Naive thymus-derived CD8-positive, alpha-beta T cell (primary cell): Measurements from ENCODE around the gene TRIP4. TPM values are rescaled to one million over a fixed set of nuclear protein-coding genes. Genes with fewer than 3 reads are reported as not detected.
"Not testable (repeated sequence)": the region's sequence is repeated elsewhere in the genome, so short reads cannot be mapped to it uniquely, and the experiment has no call there.

ENCODE experiments used
- ATAC-seq, 2 donors: fragments of 150-1000 bp; cut with Tn5 transposase in 1 of 2; sonication (Bioruptor Pico), chemical (Tn5 transposase) in 1 of 2; 1 replicate in 1 of 2; 2 replicates in 1 of 2; pipeline ENCODE4 v1.10.0; 2021; ENCODE audit warnings: mild to moderate bottlenecking in 2 of 2, moderate library complexity in 2 of 2
- POLR2A ChIA-PET: fragments of 350-600 bp; sonication (Branson Sonifier 250); formaldehyde crosslinking; loops from one replicate; lab custom pipeline; 2021; ENCODE audit warnings: antibody characterized with exemption; lab: Charles Lee
- DNase-seq, 10 donors: peaks; one replicate each; pipeline versions ENCODE4 v3.0.0 to v3.0.0-alpha.2; 2020 to 2022
- H3K27ac Mint-ChIP-seq, 10 donors: one replicate each; pipeline ENCODE4 v1.8.0; 2020 to 2022; ENCODE audit warnings: mild to moderate bottlenecking in 10 of 10, mixed read lengths in 10 of 10, moderate library complexity in 4 of 10, inconsistent platforms in 1 of 10
- H3K27me3 Mint-ChIP-seq, 5 donors: one replicate each; pipeline ENCODE4 v1.8.0; 2021 to 2022; ENCODE audit warnings: mixed read lengths in 5 of 5
- H3K36me3 Mint-ChIP-seq, 3 donors: one replicate each; pipeline ENCODE4 v1.8.0; 2020 to 2022; ENCODE audit warnings: mixed read lengths in 3 of 3, mild to moderate bottlenecking in 2 of 3, inconsistent platforms in 1 of 3
- H3K4me1 Mint-ChIP-seq, 4 donors: one replicate each; pipeline ENCODE4 v1.8.0; 2021 to 2022; ENCODE audit warnings: mixed read lengths in 4 of 4
- H3K4me3 Mint-ChIP-seq, 10 donors: one replicate each; pipeline ENCODE4 v1.8.0; 2020 to 2022; ENCODE audit warnings: mild to moderate bottlenecking in 10 of 10, mixed read lengths in 10 of 10, moderate library complexity in 6 of 10, inconsistent platforms in 1 of 10
- H3K9me3 Mint-ChIP-seq, 9 donors: one replicate each; pipeline ENCODE4 v1.8.0; 2020 to 2022; ENCODE audit warnings: mixed read lengths in 9 of 9, mild to moderate bottlenecking in 3 of 9, inconsistent platforms in 1 of 9, moderate library complexity in 1 of 9
- polyA plus RNA-seq, 3 donors: library from polyadenylated mRNA; unstranded; fragments of 300-500 nt; fragmentation: Illumina TruSeq; gene quantifications; one replicate each; pipeline ENCODE4 v1.2.3, GENCODE V29; 2021
- total RNA-seq, 8 experiments: library from RNA in 2 of 8; stranded (reverse) in 2 of 8; gene quantifications; one replicate each; pipeline ENCODE4 v1.2.3 and lab custom pipeline; 2021 to 2026

Gene TRIP4
- total RNA-seq (10 to 100 TPM; 25.8 to 27.2 TPM), polyA plus RNA-seq (10 to 100 TPM; 19.7 to 24.3 (median 24.2) TPM), total RNA-seq (lab: John Stamatoyannopoulos, UW) (7.4 to 22.6 (median 16.0) reads per million in 6 experiments)

GRCh38 chr15:64387562-64388168, at the start of gene TRIP4:
TRIP4 (plus strand) TSS chr15:64387836; CDS start chr15:64387864, 28 bp downstream.
- POLR2A ChIA-PET = interaction anchor here (0.6 to 1.9 kb wide), 14 partner anchors 9 to 506 kb away, joined by 3 to 32 read pairs (median 4); partner anchors contain the start of genes CIAO2A, CSNK1G1 and PPIB
- ATAC-seq (peak; percentile 98 to 99), DNase-seq (peak; percentile 88 to 97 (median 96))
- H3K4me1 Mint-ChIP-seq = peaks cover 11 to 22% (median 20%) of the 10 kb centered on the region in 4 donors
- H3K36me3 Mint-ChIP-seq = peaks cover 0 to 4% (median 4%) of the 10 kb centered on the region in 3 donors
- H3K9me3 Mint-ChIP-seq = no peaks in the 10 kb centered on the region
- peak within 1 kb of the TSS; percentile 93 to 97 (median 95) for H3K27ac Mint-ChIP-seq
- peak within 1 kb of the TSS; percentile 89 to 100 (median 99) for H3K4me3 Mint-ChIP-seq
- H3K27me3 Mint-ChIP-seq = no peaks in the 10 kb centered on the region

GRCh38 chr15:64340355-64340754, 47.3 kb upstream of the TRIP4 start:
- peaks cover 0 to 36% (median 0%) of the 10 kb centered on the region in 3 donors for H3K36me3 Mint-ChIP-seq
- H3K9me3 Mint-ChIP-seq = no peaks in the 10 kb centered on the region
- no peak overlapping the region for H3K4me3 Mint-ChIP-seq
- no peaks in the 10 kb centered on the region for H3K27me3 Mint-ChIP-seq
- H3K4me1 Mint-ChIP-seq = peaks cover 12 to 28% (median 22%) of the 10 kb centered on the region in 4 donors
- no peak overlapping the region for H3K27ac Mint-ChIP-seq
- no peak for ATAC-seq
- POLR2A ChIA-PET = no interaction called here
- DNase-seq = no peak

- Mint-ChIP-seq H3K27ac (peak overlapping the region in 1 of 10 donors; percentile 28), H3K27me3 (no peaks in the 10 kb centered on the region), H3K4me1 (peaks cover 9 to 23% (median 18%) of the 10 kb centered on the region in 4 donors), H3K9me3 (no peaks in the 10 kb centered on the region), H3K4me3 (no peak overlapping the region), H3K36me3 (peaks cover 0 to 40% (median 0%) of the 10 kb centered on the region in 3 donors)
- ATAC-seq (no peak), DNase-seq (no peak)
- POLR2A ChIA-PET = no interaction called here
Measured at GRCh38 chr15:64341961-64342360, 45.7 kb upstream of the TRIP4 start.

GRCh38 chr15:64343222-64343621, 44.4 kb upstream of the TRIP4 start:
- Mint-ChIP-seq H3K36me3 (peaks cover 0 to 50% (median 5%) of the 10 kb centered on the region in 3 donors), H3K4me1 (peaks cover 8 to 25% (median 18%) of the 10 kb centered on the region in 4 donors), H3K9me3 (no peaks in the 10 kb centered on the region), H3K27me3 (no peaks in the 10 kb centered on the region), H3K27ac (peak overlapping the region in 5 of 10 donors; percentile 3 to 40 (median 6)), H3K4me3 (no peak overlapping the region)
- POLR2A ChIA-PET = no interaction called here
- ATAC-seq (no peak), DNase-seq (no peak)

- H3K4me3 Mint-ChIP-seq = no peak overlapping the region
- H3K27me3 Mint-ChIP-seq = no peaks in the 10 kb centered on the region
- peaks cover 0 to 52% (median 8%) of the 10 kb centered on the region in 3 donors for H3K36me3 Mint-ChIP-seq
- DNase-seq (no peak), ATAC-seq (no peak)
- H3K4me1 Mint-ChIP-seq = peaks cover 6 to 28% (median 18%) of the 10 kb centered on the region in 4 donors
- no peaks in the 10 kb centered on the region for H3K9me3 Mint-ChIP-seq
- peak overlapping the region in 1 of 10 donors; percentile 3 for H3K27ac Mint-ChIP-seq
- POLR2A ChIA-PET = no interaction called here
Measured at GRCh38 chr15:64343841-64344240, 43.8 kb upstream of the TRIP4 start.

GRCh38 chr15:64344651-64345294, 42.9 kb upstream of the TRIP4 start:
- no peak for ATAC-seq
- no peak overlapping the region for H3K27ac Mint-ChIP-seq
- peaks cover 0 to 54% (median 8%) of the 10 kb centered on the region in 3 donors for H3K36me3 Mint-ChIP-seq
- H3K27me3 Mint-ChIP-seq = no peaks in the 10 kb centered on the region
- H3K4me1 Mint-ChIP-seq = peaks cover 5 to 28% (median 18%) of the 10 kb centered on the region in 4 donors
- no peak for DNase-seq
- H3K4me3 Mint-ChIP-seq = no peak overlapping the region
- no peaks in the 10 kb centered on the region for H3K9me3 Mint-ChIP-seq
- POLR2A ChIA-PET = no interaction called here

- H3K27me3 Mint-ChIP-seq, H3K9me3 Mint-ChIP-seq, POLR2A ChIA-PET, H3K4me3 Mint-ChIP-seq, DNase-seq, H3K27ac Mint-ChIP-seq, ATAC-seq: not testable (repeated sequence)
- peaks cover 5 to 29% (median 19%) of the 10 kb centered on the region in 4 donors for H3K4me1 Mint-ChIP-seq
- H3K36me3 Mint-ChIP-seq = peaks cover 0 to 51% (median 8%) of the 10 kb centered on the region in 3 donors
Measured at GRCh38 chr15:64346242-64346641, 41.4 kb upstream of the TRIP4 start.

- DNase-seq (no peak), ATAC-seq (no peak)
- Mint-ChIP-seq H3K9me3 (no peaks in the 10 kb centered on the region), H3K4me3 (no peak overlapping the region), H3K4me1 (peaks cover under 1 to 26% (median 14%) of the 10 kb centered on the region in 4 donors), H3K27ac (no peak overlapping the region), H3K27me3 (no peaks in the 10 kb centered on the region), H3K36me3 (peaks cover 0 to 37% (median 8%) of the 10 kb centered on the region in 3 donors)
- POLR2A ChIA-PET = no interaction called here
Measured at GRCh38 chr15:64348455-64348854, 39.2 kb upstream of the TRIP4 start.

- Mint-ChIP-seq H3K9me3 (no peaks in the 10 kb centered on the region), H3K4me3 (no peak overlapping the region), H3K27me3 (no peaks in the 10 kb centered on the region), H3K4me1 (peaks cover 0 to 27% (median 12%) of the 10 kb centered on the region in 4 donors), H3K27ac (no peak overlapping the region), H3K36me3 (peaks cover 0 to 36% (median 8%) of the 10 kb centered on the region in 3 donors)
- ATAC-seq = no peak
- POLR2A ChIA-PET = interaction anchor here (0.6 kb wide), 1 partner anchor 631 kb away, joined by 3 read pairs; no protein-coding TSS in a partner anchor
- DNase-seq = no peak
Measured at GRCh38 chr15:64349375-64349774, 38.3 kb upstream of the TRIP4 start.

- H3K9me3 Mint-ChIP-seq = no peaks in the 10 kb centered on the region
- H3K4me1 Mint-ChIP-seq = peaks cover 8 to 30% (median 22%) of the 10 kb centered on the region in 4 donors
- no peaks in the 10 kb centered on the region for H3K27me3 Mint-ChIP-seq
- H3K4me3 Mint-ChIP-seq = no peak overlapping the region
- peaks cover 0 to 36% (median 8%) of the 10 kb centered on the region in 3 donors for H3K36me3 Mint-ChIP-seq
- DNase-seq = no peak
- POLR2A ChIA-PET = interaction anchor here (0.5 to 2.0 kb wide), 3 partner anchors 36 to 762 kb away, joined by 4 to 7 read pairs (median 4); partner anchors contain the start of gene TRIP4
- ATAC-seq = no peak
- H3K27ac Mint-ChIP-seq = no peak overlapping the region
Measured at GRCh38 chr15:64351265-64351664, 36.4 kb upstream of the TRIP4 start.

- DNase-seq (no peak), ATAC-seq (no peak)
- POLR2A ChIA-PET = interaction anchor here (1.9 kb wide), 1 partner anchor 33 kb away, joined by 9 read pairs; the partner anchor contains the start of gene TRIP4
- peak overlapping the region; percentile 91 to 98 (median 94) for H3K4me3 Mint-ChIP-seq
- H3K27ac Mint-ChIP-seq = peak overlapping the region; percentile 79 to 96 (median 93)
- H3K36me3 Mint-ChIP-seq = peaks cover 0 to 9% (median 0%) of the 10 kb centered on the region in 3 donors
- H3K4me1 Mint-ChIP-seq = peaks cover 13 to 24% (median 21%) of the 10 kb centered on the region in 4 donors
- no peaks in the 10 kb centered on the region for H3K27me3 Mint-ChIP-seq
- H3K9me3 Mint-ChIP-seq = no peaks in the 10 kb centered on the region
Measured at GRCh38 chr15:64354688-64355344, 32.8 kb upstream of the TRIP4 start.

GRCh38 chr15:64355348-64355943, 32.2 kb upstream of the TRIP4 start:
- Mint-ChIP-seq H3K27ac (peak overlapping the region; percentile 79 to 96 (median 93)), H3K36me3 (peaks cover 0 to 9% (median 0%) of the 10 kb centered on the region in 3 donors), H3K4me1 (peaks cover 13 to 24% (median 21%) of the 10 kb centered on the region in 4 donors), H3K4me3 (peak overlapping the region; percentile 91 to 98 (median 94)), H3K27me3 (no peaks in the 10 kb centered on the region), H3K9me3 (no peaks in the 10 kb centered on the region)
- ATAC-seq (peak; percentile 43 to 44), DNase-seq (peak in 4 of 10 donors; percentile 1 to 8 (median 6))
- POLR2A ChIA-PET = interaction anchor here (1.9 kb wide), 1 partner anchor 32 kb away, joined by 9 read pairs; the partner anchor contains the start of gene TRIP4
